GM23248 (cell line): ENCODE measurements around the gene FNDC3B.

Experiments
- EZH2 ChIP-seq: fragments of 200-600 bp; sonication (generic); IDR thresholded peaks from 2 replicates; pipeline ENCODE4 v1.6.1; 2018; ENCODE audit warnings: antibody characterized with exemption, mild to moderate bottlenecking; ENCODE audit not compliant: insufficient read depth, poor library complexity, severe bottlenecking
- EZH2phosphoT487 ChIP-seq: fragments of 200-600 bp; sonication (generic); IDR thresholded peaks from 2 replicates; pipeline ENCODE4 v1.6.1; 2018; ENCODE audit warnings: antibody characterized with exemption, moderate library complexity, mild to moderate bottlenecking, low read depth; ENCODE audit not compliant: insufficient read depth

DNA sequence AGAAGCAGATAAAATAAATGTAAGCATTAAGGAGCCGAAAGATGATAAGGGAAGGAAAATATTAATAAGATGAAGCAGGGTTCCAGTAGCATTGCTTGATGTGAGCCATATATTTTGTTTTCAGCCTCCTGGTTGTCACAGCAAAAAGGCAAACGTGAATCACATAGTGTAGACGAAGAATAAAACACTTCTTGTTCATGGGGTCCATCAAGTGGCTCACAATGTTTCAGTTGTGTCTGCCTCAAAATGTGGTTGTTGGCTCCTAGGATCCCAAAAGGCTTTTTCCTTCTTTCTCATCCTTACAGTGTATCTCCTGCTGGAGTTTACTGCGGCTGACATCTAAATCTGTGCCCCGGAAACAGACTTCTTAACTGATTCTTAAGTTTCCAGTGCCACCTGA, 213.8 kb downstream of the FNDC3B start:
- no peak for TF ChIP-seq EZH2
- no peak for TF ChIP-seq EZH2phosphoT487
